Neural progenitor cell (in vitro differentiated cells): ENCODE data around the gene PHF1.

ENCODE experiments used
- EZH2 ChIP-seq: fragments of 200-600 bp; sonication (generic); IDR thresholded peaks from 2 replicates; pipeline ENCODE4 v1.6.1; 2017; ENCODE audit warnings: antibody characterized with exemption, mild to moderate bottlenecking, moderate library complexity
- EZH2phosphoT487 ChIP-seq: fragments of 200-600 bp; sonication (generic); IDR thresholded peaks from 2 replicates; pipeline ENCODE4 v1.6.1; 2017; ENCODE audit warnings: antibody characterized with exemption
- TF ChIP-seq, protein P1 (sequence below): fragments of 200-600 bp; sonication (generic); IDR thresholded peaks from 2 replicates; pipeline ENCODE4 v1.5.1; 2017; ENCODE audit warnings: antibody characterized with exemption, mild to moderate bottlenecking

DNA sequence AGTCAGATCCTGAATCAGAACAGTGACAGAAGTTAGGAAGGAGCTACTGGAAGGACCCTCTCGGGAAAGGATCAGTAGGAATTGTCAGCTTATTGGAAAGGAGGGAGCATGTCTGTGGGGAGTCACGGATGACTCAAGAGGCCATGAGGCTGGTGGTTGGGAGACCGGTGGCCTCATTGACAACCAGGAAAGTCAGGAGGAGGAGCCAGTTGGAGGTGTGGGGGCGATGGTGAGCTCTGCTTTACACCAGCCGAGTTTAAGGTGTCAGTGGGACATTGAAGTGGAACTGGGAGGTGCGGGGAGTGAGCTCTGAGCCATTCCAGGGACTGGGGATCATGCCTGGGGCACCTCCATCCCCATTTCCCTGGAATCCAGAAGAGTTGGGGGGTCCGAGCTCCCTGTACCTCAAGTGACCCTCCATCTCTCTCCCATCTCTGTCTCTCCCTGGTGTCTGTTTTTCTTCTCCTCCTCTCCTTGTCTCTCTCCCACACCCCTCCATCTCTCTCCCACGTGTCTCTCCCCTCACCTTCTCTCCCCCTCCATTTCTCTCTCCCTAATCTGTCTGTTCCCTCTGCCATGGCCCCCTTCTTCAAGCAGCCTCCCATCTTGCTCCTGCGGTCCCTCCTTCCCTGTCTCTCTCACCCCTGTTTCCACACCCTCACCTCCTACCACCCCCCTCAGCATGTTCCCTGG, 29.3 kb downstream of the PHF1 start:
- TF ChIP-seq, protein P1, sequence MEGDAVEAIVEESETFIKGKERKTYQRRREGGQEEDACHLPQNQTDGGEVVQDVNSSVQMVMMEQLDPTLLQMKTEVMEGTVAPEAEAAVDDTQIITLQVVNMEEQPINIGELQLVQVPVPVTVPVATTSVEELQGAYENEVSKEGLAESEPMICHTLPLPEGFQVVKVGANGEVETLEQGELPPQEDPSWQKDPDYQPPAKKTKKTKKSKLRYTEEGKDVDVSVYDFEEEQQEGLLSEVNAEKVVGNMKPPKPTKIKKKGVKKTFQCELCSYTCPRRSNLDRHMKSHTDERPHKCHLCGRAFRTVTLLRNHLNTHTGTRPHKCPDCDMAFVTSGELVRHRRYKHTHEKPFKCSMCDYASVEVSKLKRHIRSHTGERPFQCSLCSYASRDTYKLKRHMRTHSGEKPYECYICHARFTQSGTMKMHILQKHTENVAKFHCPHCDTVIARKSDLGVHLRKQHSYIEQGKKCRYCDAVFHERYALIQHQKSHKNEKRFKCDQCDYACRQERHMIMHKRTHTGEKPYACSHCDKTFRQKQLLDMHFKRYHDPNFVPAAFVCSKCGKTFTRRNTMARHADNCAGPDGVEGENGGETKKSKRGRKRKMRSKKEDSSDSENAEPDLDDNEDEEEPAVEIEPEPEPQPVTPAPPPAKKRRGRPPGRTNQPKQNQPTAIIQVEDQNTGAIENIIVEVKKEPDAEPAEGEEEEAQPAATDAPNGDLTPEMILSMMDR = no peak
- no peak for TF ChIP-seq EZH2
- no peak for TF ChIP-seq EZH2phosphoT487
